HG02970 (cell line): Measurements from ENCODE around the gene JAG1.

Experiments used
- ATAC-seq: cut with Tn5 transposase; IDR thresholded peaks from one replicate; pipeline ENCODE4 v1.9.1; 2021; ENCODE audit warnings: mild to moderate bottlenecking, moderate library complexity, moderate number of reproducible peaks; ENCODE audit not compliant: unreplicated experiment, low FRiP score

The JAG1 gene

DNA sequence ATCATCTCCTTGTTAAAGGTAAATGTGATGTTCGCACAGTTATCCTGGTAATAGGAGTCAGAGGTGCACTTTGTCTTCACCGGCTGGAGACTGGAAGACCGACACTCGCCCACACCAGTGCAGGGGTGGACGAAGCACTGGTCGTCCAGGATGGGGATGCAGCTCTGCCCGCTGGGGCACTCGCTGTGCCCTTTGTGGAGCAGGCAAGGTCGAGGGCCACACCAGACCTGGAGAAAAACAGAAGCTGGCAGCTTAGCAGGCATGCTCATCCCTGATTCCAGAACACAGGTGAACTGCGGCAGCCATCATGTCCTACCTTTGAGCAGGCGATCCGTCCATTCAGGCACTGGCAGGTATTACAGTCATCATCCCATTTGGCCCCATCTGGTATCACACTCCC lies 32.3 kb downstream of the JAG1 start:
- ATAC-seq: no peak

- ATAC-seq: no peak
Observed at GRCh38 chr20:10640897-10641296, 32.9 kb downstream of the JAG1 start.

- ATAC-seq: no peak
Observed at GRCh38 chr20:10639737-10640556, 33.9 kb downstream of the JAG1 start.

DNA sequence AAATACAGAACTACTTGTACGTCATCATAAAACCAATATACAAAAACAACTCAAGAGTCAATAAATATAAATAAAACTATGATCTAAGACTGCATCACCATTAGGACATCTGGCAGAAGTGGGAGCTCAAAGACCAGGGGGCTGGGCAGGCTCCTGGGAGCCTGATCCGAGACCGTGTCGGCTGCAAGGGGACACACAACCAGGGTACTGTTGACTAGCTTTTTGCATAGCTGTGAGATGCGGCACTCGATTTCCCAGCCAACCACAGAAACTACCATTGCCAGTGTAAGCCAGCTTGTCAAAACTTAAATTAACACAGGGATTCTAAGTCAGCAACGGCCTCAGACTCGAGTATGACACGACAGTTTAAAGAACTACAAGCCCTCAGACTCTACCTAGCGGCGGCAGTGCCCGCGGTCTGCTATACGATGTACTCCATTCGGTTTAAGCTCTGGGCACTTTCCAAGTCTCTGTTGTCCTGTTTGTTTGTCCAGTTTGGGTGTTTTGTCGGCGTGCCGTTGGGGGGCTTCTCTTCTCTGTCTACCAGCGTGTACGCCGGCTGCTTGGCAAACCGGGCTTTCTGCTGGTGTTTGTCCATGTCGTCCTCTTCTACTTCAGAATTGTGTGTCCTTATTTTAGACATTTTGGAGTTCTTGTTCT lies 34.6 kb downstream of the JAG1 start:
- no peak for ATAC-seq

GRCh38 chr20:10637563-10637962 lies 36.2 kb downstream of the JAG1 start:
- no peak for ATAC-seq

GRCh38 chr20:10637031-10637559 lies 36.7 kb downstream of the JAG1 start:
- ATAC-seq: no peak

- no peak for ATAC-seq
Observed at GRCh38 chr20:10636326-10636818, 37.4 kb downstream of the JAG1 start.

DNA sequence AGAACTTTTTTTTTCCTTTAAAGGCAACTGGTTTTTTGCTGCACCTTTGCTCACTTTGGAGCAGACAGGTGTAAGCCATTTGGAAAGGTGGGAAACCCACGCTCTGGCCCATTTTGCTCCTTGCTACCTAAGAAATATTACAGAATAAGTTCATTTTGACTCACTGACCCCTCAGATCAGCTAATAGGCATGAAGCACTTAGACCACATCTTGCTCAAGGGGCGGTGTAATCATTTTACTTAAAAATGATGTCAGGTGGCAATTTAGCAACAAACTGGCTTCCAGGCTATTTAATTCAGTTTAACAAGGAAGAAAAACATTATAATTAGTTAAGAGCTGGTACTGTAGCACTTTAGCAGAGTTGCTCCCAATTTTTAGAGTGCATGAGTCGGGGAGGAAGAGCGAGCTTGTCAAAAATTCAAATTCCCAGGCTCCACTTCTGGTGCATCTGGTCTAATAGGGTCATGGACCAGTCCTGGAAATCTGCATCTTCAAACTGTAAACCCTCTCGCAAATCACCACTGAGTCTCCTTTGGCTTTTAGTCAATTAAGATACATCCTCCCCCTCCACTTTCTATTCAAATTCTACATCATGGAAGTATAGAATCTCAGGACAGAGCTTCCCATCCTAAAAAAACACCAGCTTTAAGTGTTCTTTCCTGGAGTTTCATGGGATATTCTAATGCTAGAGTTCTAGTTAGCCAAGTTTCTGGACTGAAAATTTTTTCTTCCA lies 38.2 kb downstream of the JAG1 start:
- no peak for ATAC-seq

DNA sequence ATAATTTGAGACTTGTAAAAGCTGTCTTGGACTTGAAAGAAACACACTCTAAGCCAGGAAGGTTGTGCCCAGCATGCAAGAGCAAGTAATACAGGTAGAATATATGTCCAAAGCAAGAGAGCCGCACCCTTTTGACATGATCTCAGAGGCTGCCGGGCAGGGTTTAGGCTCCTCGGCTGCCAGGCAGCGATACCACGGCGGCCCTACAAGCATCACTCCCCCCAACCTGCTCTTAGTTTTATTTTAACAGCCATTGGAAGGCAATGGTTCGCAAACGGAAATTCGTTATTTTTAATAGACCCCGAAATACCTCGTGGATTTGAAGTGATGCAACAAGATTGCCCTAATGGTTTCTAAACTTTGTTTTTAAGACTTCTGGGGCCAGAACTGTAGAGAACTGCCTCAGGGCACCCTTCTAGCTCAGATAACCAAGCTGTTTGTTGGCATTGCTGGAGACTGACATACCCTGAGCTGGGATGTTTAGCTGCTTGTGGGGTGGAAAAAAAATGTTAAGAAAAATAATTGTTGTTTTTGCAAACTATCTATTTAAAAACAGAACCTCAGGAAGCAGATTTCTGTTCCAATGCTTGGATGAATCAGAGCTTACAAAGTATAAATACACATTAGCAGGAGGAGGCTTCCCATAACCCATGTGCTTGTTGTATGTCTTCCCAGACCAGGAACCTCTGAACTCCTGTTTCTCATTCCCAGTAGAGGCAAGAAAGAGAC lies 39.0 kb downstream of the JAG1 start:
- ATAC-seq: no peak

- no peak for ATAC-seq
Observed at GRCh38 chr20:10634211-10634610, 39.6 kb downstream of the JAG1 start.

DNA sequence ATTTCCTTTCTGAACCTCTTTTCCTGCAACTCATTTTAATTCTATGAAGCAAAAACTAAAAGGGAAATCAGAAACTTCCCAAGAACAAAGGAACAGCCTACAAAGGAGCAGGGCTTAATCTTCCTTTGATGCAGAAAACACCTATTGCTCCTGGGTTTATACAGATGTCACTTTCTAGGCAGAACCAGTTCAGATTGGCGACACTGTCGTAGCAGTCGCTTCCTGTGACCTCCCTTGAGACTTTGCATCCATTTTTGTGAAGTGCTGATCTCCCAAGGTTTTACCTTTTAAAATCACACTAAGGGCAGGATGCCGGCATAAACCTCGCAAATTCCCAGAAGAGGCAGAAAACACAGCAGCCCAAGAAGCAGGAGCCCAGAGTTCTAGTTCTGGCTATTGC lies 40.1 kb downstream of the JAG1 start:
- ATAC-seq: no peak

GRCh38 chr20:10632721-10633509 lies 40.9 kb downstream of the JAG1 start:
- ATAC-seq: no peak

- ATAC-seq: no peak
Observed at GRCh38 chr20:10631126-10631525, 42.7 kb downstream of the JAG1 start.

- no peak for ATAC-seq
Observed at GRCh38 chr20:10629946-10630650, 43.7 kb downstream of the JAG1 start.

DNA sequence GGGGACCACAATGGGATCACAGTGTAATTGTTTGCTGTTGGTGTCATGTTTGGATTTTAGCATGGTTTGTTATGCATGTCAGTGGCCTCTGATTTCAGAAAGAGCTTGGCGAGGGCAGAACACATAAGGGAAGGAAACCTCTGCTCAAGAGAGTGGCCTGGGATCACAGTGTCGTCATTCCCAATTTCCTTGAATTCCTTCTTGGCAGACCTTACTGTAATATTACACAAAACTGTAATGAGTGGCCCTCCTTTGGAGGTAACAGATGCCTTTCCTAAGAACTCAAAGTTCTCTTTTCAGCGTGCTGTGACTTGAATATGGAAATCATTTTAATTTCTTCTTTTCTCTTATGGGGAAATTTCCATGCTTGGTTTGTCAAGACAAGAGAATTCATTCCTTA lies 46.9 kb downstream of the JAG1 start:
- no peak for ATAC-seq

GRCh38 chr20:10625641-10626040 lies 48.2 kb downstream of the JAG1 start:
- ATAC-seq: no peak

- no peak for ATAC-seq
Observed at GRCh38 chr20:10622657-10623418, 51.0 kb downstream of the JAG1 start.

- no peak for ATAC-seq
Observed at GRCh38 chr20:10621149-10621548, 52.6 kb downstream of the JAG1 start.
